ENCODE data around the gene TUBA4A. TPM values are rescaled to one million over a fixed set of nuclear protein-coding genes. Genes with fewer than 3 reads are reported as not detected.
"Not testable (repeated sequence)": the region's sequence is repeated elsewhere in the genome, so short reads cannot be mapped to it uniquely, and the experiment has no call there.

The TUBA4A gene
- total and polyA plus RNA-seq, 2 donors: 21.0 to 102 TPM

DNA sequence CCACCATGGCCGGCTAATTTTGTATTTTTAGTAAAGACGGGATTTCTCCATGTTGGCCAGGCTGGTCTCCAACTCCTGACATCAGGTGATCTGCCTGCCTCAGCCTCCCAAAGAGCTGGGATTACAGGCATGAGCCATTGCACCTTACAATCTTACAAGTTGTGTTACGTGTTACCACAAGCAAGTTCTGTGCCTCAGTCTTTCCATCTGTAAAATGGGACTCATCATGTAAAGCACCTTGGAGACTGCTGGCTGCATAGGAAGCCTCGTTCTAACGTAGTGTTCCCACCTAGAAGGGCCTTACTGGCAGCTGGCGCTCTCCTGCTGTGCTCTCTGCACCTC lies 35.4 kb upstream of the TUBA4A start:
- peaks cover 2 to 3% of the 10 kb centered on the region in 2 donors for H3K4me1 ChIP-seq (ENCODE audit: control insufficient read depth in 2 of 2, insufficient read depth in 2 of 2, low read length in 2 of 2)
- H3K27me3 ChIP-seq (ENCODE audit: control insufficient read depth in 2 of 2, insufficient read depth in 1 of 2, low read length in 1 of 2): peaks cover 4 to 38% of the 10 kb centered on the region in 2 donors
- H3K4me3 ChIP-seq (ENCODE audit: low read length in 2 of 2): no peak overlapping the region
- no peak overlapping the region for H3K27ac ChIP-seq (ENCODE audit: low read depth in 1 of 2, low read length in 1 of 2)
- WGBS: 95% methylated on average over 6 of the region's 6 CpGs
- H3K9me3 ChIP-seq (ENCODE audit: control insufficient read depth in 2 of 2, insufficient read depth in 1 of 2, low read length in 1 of 2): no peaks in the 10 kb centered on the region
- no peak for DNase-seq (ENCODE audit: low read depth in 6 of 9, low spot score in 9 of 9)
- H3K36me3 ChIP-seq (ENCODE audit: control insufficient read depth in 2 of 2, insufficient read depth in 2 of 2, low read length in 1 of 2): peaks cover 11 to 24% of the 10 kb centered on the region in 2 donors

DNA sequence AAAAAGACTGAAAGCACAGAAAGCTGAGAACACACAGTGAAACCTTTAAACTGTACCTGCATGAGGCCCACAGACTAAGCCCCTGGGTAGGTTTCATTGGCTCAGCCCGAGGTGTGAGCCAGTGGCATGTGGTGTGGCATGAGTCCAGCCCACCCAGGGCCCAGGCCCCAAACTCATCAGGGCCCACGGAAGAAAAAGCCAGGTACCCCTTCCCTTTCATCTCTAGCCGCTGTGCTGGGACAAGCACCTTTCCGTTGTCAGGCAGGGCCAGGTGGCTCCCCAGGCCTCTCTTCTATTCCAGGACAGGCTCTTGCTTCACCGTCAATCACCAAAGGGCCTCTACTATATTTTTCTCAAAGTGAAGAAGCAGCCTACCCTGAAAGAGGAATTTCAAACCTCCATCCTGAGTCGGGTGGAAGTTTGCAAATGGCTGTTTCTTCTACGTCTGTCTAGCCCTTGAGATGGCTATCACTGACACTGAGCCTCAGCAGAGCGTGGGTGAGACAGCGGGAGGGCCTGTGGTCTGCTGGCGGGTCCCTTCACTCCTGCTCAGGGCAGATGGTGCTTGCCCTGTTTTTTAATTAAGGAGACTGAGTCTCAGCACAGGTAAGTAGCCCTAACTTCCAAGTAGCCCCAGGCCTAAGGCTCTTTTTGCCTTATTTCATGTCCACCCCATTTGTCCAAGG lies 34.0 kb upstream of the TUBA4A start:
- H3K36me3 ChIP-seq (ENCODE audit: control insufficient read depth in 2 of 2, insufficient read depth in 2 of 2, low read length in 1 of 2): peaks cover 22 to 38% of the 10 kb centered on the region in 2 donors

DNA sequence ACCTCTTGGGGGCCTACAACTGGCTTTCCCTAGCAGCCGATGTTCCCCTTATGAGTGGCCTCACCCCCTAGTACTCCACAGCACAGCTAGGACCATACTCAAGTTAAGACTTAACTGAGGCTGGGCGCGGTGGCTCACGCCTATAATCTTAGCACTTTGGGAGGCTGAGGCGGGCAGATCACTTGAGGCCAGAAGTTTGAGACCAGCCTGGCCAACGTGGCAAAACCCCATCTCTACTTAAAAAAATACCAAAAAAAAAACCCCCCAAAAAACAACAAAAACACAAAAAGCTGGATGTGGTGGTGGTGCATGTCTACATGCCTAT lies 33.4 kb upstream of the TUBA4A start:
- H3K27ac ChIP-seq (ENCODE audit: low read depth in 1 of 2, low read length in 1 of 2): not testable (repeated sequence)

More for the DNA sequence above, 34.0 kb upstream of the TUBA4A start:
- WGBS: 89% methylated on average over 10 of the region's 10 CpGs
- peaks cover 0 to 23% of the 10 kb centered on the region in 2 donors for H3K27me3 ChIP-seq (ENCODE audit: control insufficient read depth in 2 of 2, insufficient read depth in 1 of 2, low read length in 1 of 2)
- H3K9me3 ChIP-seq (ENCODE audit: control insufficient read depth in 2 of 2, insufficient read depth in 1 of 2, low read length in 1 of 2): no peaks in the 10 kb centered on the region
- H3K4me1 ChIP-seq (ENCODE audit: control insufficient read depth in 2 of 2, insufficient read depth in 2 of 2, low read length in 2 of 2): peaks cover 0 to 3% of the 10 kb centered on the region in 2 donors
- no peak overlapping the region for H3K4me3 ChIP-seq (ENCODE audit: low read length in 2 of 2)
- no peak overlapping the region for H3K27ac ChIP-seq (ENCODE audit: low read depth in 1 of 2, low read length in 1 of 2)
- DNase-seq (ENCODE audit: low read depth in 6 of 9, low spot score in 9 of 9): no peak

DNA sequence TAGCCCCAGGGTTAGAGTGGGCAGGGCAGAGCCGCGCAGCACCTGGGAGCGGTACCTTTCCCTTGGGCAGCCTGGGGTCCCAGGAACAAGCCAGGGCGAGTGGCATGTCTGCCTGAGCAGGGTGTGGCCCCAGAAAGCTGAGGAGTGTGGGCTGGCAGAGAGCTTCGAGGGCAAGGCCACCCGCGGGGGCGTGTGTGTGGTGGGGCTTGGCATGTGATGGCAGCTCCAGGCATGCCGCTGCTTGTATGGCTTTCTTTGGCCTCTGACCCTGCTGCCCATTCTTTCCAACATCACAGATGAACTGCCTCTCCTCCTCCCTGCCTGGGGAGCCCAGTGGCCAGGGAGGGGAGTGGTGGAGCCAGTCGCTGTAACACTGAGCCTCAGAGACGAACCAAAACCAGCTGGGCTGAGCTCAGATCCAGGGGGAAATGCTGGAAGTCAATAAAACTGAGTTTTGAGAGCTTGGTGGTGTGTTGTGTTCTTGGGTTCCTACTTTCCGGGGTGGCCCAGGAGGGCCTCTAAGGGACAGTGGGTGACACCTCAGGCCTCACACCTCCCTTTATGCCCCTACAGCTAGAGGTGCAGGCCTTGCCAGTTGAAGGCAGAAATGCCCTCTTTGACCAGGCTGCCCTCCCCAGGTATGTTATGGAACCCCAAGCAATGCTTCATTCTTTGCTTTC lies 32.9 kb upstream of the TUBA4A start:
- DNase-seq (ENCODE audit: low read depth in 6 of 9, low spot score in 9 of 9): no peak
- WGBS: 94% methylated on average over 12 of the region's 12 CpGs
- H3K4me1 ChIP-seq (ENCODE audit: control insufficient read depth in 2 of 2, insufficient read depth in 2 of 2, low read length in 2 of 2): peaks cover 0 to 3% of the 10 kb centered on the region in 2 donors
- peaks cover 0 to 13% of the 10 kb centered on the region in 2 donors for H3K27me3 ChIP-seq (ENCODE audit: control insufficient read depth in 2 of 2, insufficient read depth in 1 of 2, low read length in 1 of 2)
- H3K27ac ChIP-seq (ENCODE audit: low read depth in 1 of 2, low read length in 1 of 2): no peak overlapping the region
- H3K9me3 ChIP-seq (ENCODE audit: control insufficient read depth in 2 of 2, insufficient read depth in 1 of 2, low read length in 1 of 2): no peaks in the 10 kb centered on the region
- no peak overlapping the region for H3K4me3 ChIP-seq (ENCODE audit: low read length in 2 of 2)
- peaks cover 29 to 49% of the 10 kb centered on the region in 2 donors for H3K36me3 ChIP-seq (ENCODE audit: control insufficient read depth in 2 of 2, insufficient read depth in 2 of 2, low read length in 1 of 2)

More for the DNA sequence above, 33.4 kb upstream of the TUBA4A start:
- H3K4me3 ChIP-seq (ENCODE audit: low read length in 2 of 2); H3K4me1 ChIP-seq (ENCODE audit: control insufficient read depth in 2 of 2, insufficient read depth in 2 of 2, low read length in 2 of 2); DNase-seq (ENCODE audit: low read depth in 6 of 9, low spot score in 9 of 9); H3K9me3 ChIP-seq (ENCODE audit: control insufficient read depth in 2 of 2, insufficient read depth in 1 of 2, low read length in 1 of 2): not testable (repeated sequence)
- H3K27me3 ChIP-seq (ENCODE audit: control insufficient read depth in 2 of 2, insufficient read depth in 1 of 2, low read length in 1 of 2): peaks cover 0 to 17% of the 10 kb centered on the region in 2 donors
- peaks cover 26 to 44% of the 10 kb centered on the region in 2 donors for H3K36me3 ChIP-seq (ENCODE audit: control insufficient read depth in 2 of 2, insufficient read depth in 2 of 2, low read length in 1 of 2)
- 95% methylated on average over 6 of the region's 6 CpGs for WGBS

DNA sequence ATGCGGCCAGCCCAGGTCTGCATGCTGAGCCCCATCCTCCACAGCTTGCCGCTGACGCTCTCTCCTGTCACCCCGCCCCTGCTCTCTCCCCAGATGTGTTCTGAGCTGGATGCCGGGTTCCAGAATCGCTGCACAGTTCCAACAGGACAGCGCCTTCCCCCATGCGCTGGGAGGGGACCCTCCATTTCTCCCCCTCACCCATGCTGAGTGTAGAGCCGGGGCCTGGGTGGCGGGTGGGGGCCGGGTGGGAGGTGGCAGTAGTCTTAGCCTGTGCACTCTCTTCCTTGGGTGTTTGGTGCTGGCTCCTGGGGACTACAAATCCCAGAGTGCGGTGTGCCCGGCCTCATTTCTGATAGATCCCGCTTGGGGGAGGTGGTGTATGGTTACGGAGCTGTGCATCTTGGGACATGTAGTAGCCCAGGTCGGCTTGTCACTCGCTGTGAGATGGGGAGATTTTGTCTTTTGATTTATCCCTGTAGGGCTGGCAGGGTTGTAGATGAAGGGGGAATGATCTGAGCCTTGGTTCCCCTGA lies 32.2 kb upstream of the TUBA4A start:
- DNase-seq (ENCODE audit: low read depth in 6 of 9, low spot score in 9 of 9): no peak
- Histone ChIP-seq H3K9me3 (ENCODE audit: control insufficient read depth in 2 of 2, insufficient read depth in 1 of 2, low read length in 1 of 2) (no peaks in the 10 kb centered on the region), H3K27ac (ENCODE audit: low read depth in 1 of 2, low read length in 1 of 2) (no peak overlapping the region), H3K27me3 (ENCODE audit: control insufficient read depth in 2 of 2, insufficient read depth in 1 of 2, low read length in 1 of 2) (peaks cover 0 to 8% of the 10 kb centered on the region in 2 donors), H3K4me1 (ENCODE audit: control insufficient read depth in 2 of 2, insufficient read depth in 2 of 2, low read length in 2 of 2) (peaks cover 0 to 4% of the 10 kb centered on the region in 2 donors), H3K36me3 (ENCODE audit: control insufficient read depth in 2 of 2, insufficient read depth in 2 of 2, low read length in 1 of 2) (peaks cover 29 to 55% of the 10 kb centered on the region in 2 donors), H3K4me3 (ENCODE audit: low read length in 2 of 2) (no peak overlapping the region)
- WGBS: 93% methylated on average over 17 of the region's 17 CpGs

DNA sequence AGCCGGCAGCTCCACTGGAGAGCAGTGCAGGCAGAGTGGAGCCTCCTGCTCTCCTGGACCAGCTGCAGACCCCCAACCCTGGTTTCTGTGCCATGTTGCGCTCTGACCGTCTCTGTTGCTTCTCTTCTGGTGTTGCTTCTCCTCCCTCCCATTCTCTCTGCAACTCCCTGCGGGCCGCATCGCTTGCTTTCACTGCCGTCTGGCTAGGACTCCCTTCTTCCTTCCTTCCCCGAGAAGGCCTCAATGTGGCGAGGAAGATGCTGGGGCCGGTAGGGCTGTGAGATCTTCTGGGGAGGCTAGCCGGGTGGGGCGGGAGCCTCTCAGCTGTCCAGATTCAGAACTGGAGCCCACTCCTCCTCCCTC lies 31.6 kb upstream of the TUBA4A start:
- DNase-seq (ENCODE audit: low read depth in 6 of 9, low spot score in 9 of 9): no peak
- Histone ChIP-seq H3K27ac (ENCODE audit: low read depth in 1 of 2, low read length in 1 of 2) (no peak overlapping the region), H3K36me3 (ENCODE audit: control insufficient read depth in 2 of 2, insufficient read depth in 2 of 2, low read length in 1 of 2) (peaks cover 33 to 59% of the 10 kb centered on the region in 2 donors)

DNA sequence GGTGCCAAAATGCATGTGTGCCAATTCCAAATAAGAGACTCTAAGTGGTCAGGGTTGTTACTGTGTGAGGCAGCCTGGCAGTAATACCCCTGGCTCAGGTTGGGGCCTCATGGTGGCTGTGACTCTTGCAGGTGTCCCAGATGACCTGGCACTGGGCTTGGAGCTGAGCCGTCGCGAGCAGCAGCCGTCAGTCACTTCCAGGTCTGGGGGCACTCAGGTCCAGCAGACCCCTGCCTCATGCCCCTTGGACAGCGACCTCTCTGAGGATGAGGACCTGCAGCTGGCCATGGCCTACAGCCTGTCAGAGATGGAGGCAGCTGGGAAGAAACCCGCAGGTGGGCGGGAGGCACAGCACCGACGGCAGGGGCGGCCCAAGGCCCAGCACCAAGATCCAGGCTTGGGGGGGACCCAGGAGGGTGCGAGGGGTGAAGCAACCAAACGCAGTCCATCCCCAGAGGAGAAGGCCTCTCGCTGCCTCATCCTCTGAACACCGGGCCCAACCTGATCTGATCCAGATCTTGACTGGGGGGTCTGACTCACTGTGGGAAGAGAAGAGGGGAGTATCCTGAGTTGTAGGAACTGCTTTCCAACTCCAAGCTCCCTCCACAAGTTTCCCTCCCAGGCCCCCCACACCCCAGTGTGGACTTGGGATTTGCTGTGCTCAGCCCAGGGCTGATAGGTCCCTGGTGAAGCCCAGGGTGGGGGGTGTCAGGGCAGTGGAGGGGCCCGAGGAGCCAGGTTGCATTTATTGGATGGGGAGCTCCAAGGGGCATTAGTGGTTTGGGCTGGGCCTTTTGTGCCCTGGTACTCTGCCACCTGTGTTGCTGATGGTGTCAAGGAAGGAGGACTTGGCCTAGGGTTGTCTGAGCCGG lies 31.0 kb upstream of the TUBA4A start:
- H3K27ac ChIP-seq (ENCODE audit: low read depth in 1 of 2, low read length in 1 of 2): no peak overlapping the region
- H3K4me1 ChIP-seq (ENCODE audit: control insufficient read depth in 2 of 2, insufficient read depth in 2 of 2, low read length in 2 of 2): peaks cover 7 to 16% of the 10 kb centered on the region in 2 donors
- no peaks in the 10 kb centered on the region for H3K27me3 ChIP-seq (ENCODE audit: control insufficient read depth in 2 of 2, insufficient read depth in 1 of 2, low read length in 1 of 2)
- 98% methylated on average over 16 of the region's 16 CpGs for WGBS
- H3K9me3 ChIP-seq (ENCODE audit: control insufficient read depth in 2 of 2, insufficient read depth in 1 of 2, low read length in 1 of 2): no peaks in the 10 kb centered on the region
- no peak overlapping the region for H3K4me3 ChIP-seq (ENCODE audit: low read length in 2 of 2)
- no peak for DNase-seq (ENCODE audit: low read depth in 6 of 9, low spot score in 9 of 9)
- peaks cover 33 to 59% of the 10 kb centered on the region in 2 donors for H3K36me3 ChIP-seq (ENCODE audit: control insufficient read depth in 2 of 2, insufficient read depth in 2 of 2, low read length in 1 of 2)

More for the DNA sequence above, 31.6 kb upstream of the TUBA4A start:
- peaks cover 1 to 10% of the 10 kb centered on the region in 2 donors for H3K4me1 ChIP-seq (ENCODE audit: control insufficient read depth in 2 of 2, insufficient read depth in 2 of 2, low read length in 2 of 2)
- no peaks in the 10 kb centered on the region for H3K9me3 ChIP-seq (ENCODE audit: control insufficient read depth in 2 of 2, insufficient read depth in 1 of 2, low read length in 1 of 2)
- H3K4me3 ChIP-seq (ENCODE audit: low read length in 2 of 2): no peak overlapping the region
- peaks cover 0 to 2% of the 10 kb centered on the region in 2 donors for H3K27me3 ChIP-seq (ENCODE audit: control insufficient read depth in 2 of 2, insufficient read depth in 1 of 2, low read length in 1 of 2)
- 98% methylated on average over 12 of the region's 12 CpGs for whole genome bisulfite sequencing

DNA sequence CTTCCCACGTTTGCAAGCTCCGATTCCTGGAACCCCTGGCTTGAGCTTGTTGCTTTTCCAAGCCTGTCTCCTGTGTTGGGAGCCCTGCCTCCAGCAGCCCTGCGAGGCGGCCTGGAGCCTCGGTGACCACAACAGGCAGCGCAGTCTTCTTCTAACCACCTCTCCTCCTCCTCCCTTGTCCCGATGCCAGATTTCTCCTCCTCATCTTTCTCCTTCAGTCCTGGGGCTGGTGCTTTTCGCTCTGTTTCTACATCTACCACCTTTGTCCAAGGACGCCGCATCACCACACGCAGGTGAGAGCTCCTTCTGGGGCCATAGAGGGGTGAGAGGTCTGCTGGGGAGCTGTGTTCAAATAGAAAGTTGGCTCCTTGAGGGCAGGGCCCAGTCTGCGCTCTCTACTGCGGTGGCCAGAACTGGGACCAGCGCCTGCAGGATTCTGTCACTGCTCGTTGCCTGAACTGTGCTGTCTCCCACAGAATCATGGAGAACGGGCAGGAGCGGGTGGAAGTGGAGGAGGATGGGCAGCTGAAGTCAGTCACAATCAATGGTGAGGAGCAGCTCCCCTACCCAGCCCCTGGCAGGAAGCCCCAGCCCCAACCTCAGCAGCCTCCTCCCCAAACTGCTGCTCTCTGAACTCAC lies 29.3 kb upstream of the TUBA4A start:
- DNase-seq (ENCODE audit: low read depth in 6 of 9, low spot score in 9 of 9): no peak
- Histone ChIP-seq H3K4me1 (ENCODE audit: control insufficient read depth in 2 of 2, insufficient read depth in 2 of 2, low read length in 2 of 2) (peaks cover 14 to 29% of the 10 kb centered on the region in 2 donors), H3K4me3 (ENCODE audit: low read length in 2 of 2) (no peak overlapping the region), H3K9me3 (ENCODE audit: control insufficient read depth in 2 of 2, insufficient read depth in 1 of 2, low read length in 1 of 2) (no peaks in the 10 kb centered on the region), H3K36me3 (ENCODE audit: control insufficient read depth in 2 of 2, insufficient read depth in 2 of 2, low read length in 1 of 2) (peaks cover 33 to 59% of the 10 kb centered on the region in 2 donors), H3K27ac (ENCODE audit: low read depth in 1 of 2, low read length in 1 of 2) (no peak overlapping the region), H3K27me3 (ENCODE audit: control insufficient read depth in 2 of 2, insufficient read depth in 1 of 2, low read length in 1 of 2) (no peaks in the 10 kb centered on the region)
- 95% methylated on average over 17 of the region's 17 CpGs for WGBS

Measured in thymus (tissue), 11 donors.